Activated CD8-positive, alpha-beta T cell treated with anti-CD3 and anti-CD28 coated beads for 36 hours (primary cell): ENCODE data around the gene IKBKE. TPM values are rescaled to one million over a fixed set of nuclear protein-coding genes. Genes with fewer than 3 reads are reported as not detected.
A peak's percentile ranks its signal among the peaks of the same experiment; 100 is the strongest.

Experiments
- ATAC-seq: fragments of 200-7000 bp; cut with Tn5 transposase; one replicate; pipeline ENCODE4 v1.10.0; 2021; ENCODE audit warnings: mild to moderate bottlenecking, moderate library complexity
- CTCF ChIA-PET: fragments of 350-600 bp; sonication (Branson Sonifier 250); formaldehyde crosslinking; loops from one replicate; lab custom pipeline; 2021; ENCODE audit warnings: antibody characterized with exemption; lab: Charles Lee
- POLR2A ChIA-PET: fragments of 350-600 bp; sonication (Branson Sonifier 250); formaldehyde crosslinking; loops from one replicate; lab custom pipeline; 2021; ENCODE audit warnings: antibody characterized with exemption; lab: Charles Lee
- DNase-seq: peaks from one replicate; pipeline ENCODE4 v3.0.0-alpha.2; 2020
- H3K27ac Mint-ChIP-seq: one replicate; pipeline ENCODE4 v1.8.0; 2021; ENCODE audit warnings: mild to moderate bottlenecking, mixed read lengths
- H3K27me3 Mint-ChIP-seq: one replicate; pipeline ENCODE4 v1.8.0; 2021; ENCODE audit warnings: mixed read lengths
- H3K36me3 Mint-ChIP-seq: one replicate; pipeline ENCODE4 v1.8.0; 2021; ENCODE audit warnings: low read depth, mixed read lengths
- H3K4me1 Mint-ChIP-seq: one replicate; pipeline ENCODE4 v1.8.0; 2021; ENCODE audit warnings: low read depth, mixed read lengths
- H3K4me3 Mint-ChIP-seq: one replicate; pipeline ENCODE4 v1.8.0; 2021; ENCODE audit warnings: mild to moderate bottlenecking, moderate library complexity, mixed read lengths
- H3K9me3 Mint-ChIP-seq: one replicate; pipeline ENCODE4 v1.8.0; 2021; ENCODE audit warnings: mixed read lengths
- CTCF ChIP-seq: fragments of 200-600 bp; IDR thresholded peaks from one replicate; pipeline ENCODE4 v1.8.0; 2022; ENCODE audit warnings: antibody characterized with exemption, mild to moderate bottlenecking
- intact Hi-C: fragments of 100-400 bp; cut with micrococcal nuclease; formaldehyde crosslinking; loops from one replicate; pipeline ENCODE4 v1.10.0; 2022
- microRNA-seq: library from miRNA; unstranded; fragments of <30 nt; microRNA quantifications from one replicate; pipeline ENCODE4 v1.2.0, GENCODE V29; 2022; ENCODE audit warnings: borderline microRNAs expressed, borderline replicate concordance
- total RNA-seq, 2 experiments: library from RNA; stranded (reverse); gene quantifications; one replicate each; pipeline ENCODE4 v1.2.3, GENCODE V29; 2021

The IKBKE gene
- total RNA-seq, 2 experiments from 2014 or later, result 14.3 to 14.9 TPM

DNA sequence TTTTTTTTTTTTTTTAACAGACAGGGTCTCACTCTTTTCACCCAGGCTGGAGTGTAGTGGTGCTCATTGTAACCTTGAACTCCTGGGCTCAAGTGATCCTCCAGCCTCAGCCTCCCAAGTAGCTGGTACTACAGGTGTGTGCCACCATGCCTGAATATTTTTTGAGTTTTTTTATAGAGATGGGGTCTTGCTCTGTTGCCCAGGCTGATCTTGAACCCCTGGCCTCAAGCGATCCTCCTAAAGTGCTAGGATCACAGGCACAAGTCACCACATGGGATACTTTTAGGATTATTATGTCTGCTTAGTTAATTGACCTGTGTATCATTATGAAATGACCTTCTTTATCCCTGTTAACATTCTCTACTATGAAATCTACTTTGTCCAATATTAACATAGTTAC is 75.1 kb downstream of the IKBKE start:
- no peak for DNase-seq
- no peak overlapping the region for H3K4me3 Mint-ChIP-seq
- TF ChIP-seq CTCF, result no peak
- H3K4me1 Mint-ChIP-seq, result peaks cover 21% of the 10 kb centered on the region
- H3K27me3 Mint-ChIP-seq, result no peaks in the 10 kb centered on the region
- ChIA-PET POLR2A (interaction anchor here (0.6 to 2.4 kb wide), 11 partner anchors 11 to 74 kb away, joined by 3 to 23 read pairs (median 4); partner anchors contain the start of gene RASSF5), CTCF (interaction anchor here (0.6 to 8.9 kb wide), 42 partner anchors 10 to 311 kb away, joined by 3 to 259 read pairs (median 6); partner anchors contain the start of genes EIF2D and IKBKE)
- peak; percentile 17 for ATAC-seq
- no peaks in the 10 kb centered on the region for H3K36me3 Mint-ChIP-seq
- intact Hi-C loops, result loop anchor here (2.0 kb wide), 1 partner anchor 37 kb away; no protein-coding TSS in a partner anchor
- no peaks in the 10 kb centered on the region for H3K9me3 Mint-ChIP-seq
- peak overlapping the region; percentile 18 for H3K27ac Mint-ChIP-seq

Small RNAs within 50 kb of the gene (microRNA-seq; reads per million reads assigned to microRNA genes)
- 1.8 reads per million for gene MIR6769B

Other genes starting within 250 kb of the IKBKE start
- gene RASSF5, start 37.1 kb downstream of the IKBKE start, total RNA-seq, result 100 to 1,000 TPM; 215 to 218 TPM
- 100 to 1,000 TPM; 100 to 102 TPM for gene EIF2D, start 142.0 kb downstream of the IKBKE start, total RNA-seq
- gene DYRK3, start 165.1 kb downstream of the IKBKE start, total RNA-seq, result 1 to 10 TPM; 4.7 to 4.9 TPM
- gene MAPKAPK2, start 214.4 kb downstream of the IKBKE start, total RNA-seq, result 10 to 100 TPM; 50.4 to 51.4 TPM